Testis (tissue), 2 donors: ENCODE results near the gene MTMR3.

Experiments used
- POLR2A ChIP-seq: fragments of 450-650 bp; IDR thresholded peaks from one replicate; pipeline ENCODE4 v1.6.1; 2017; ENCODE audit warnings: antibody characterized with exemption, mild to moderate bottlenecking, moderate library complexity
- TF ChIP-seq, protein P1 (sequence below), 3 experiments: fragments of 450-650 bp in 2 of 3; fragments of 200-600 bp in 1 of 3; sonication (generic) in 1 of 3; IDR thresholded peaks; one replicate each; pipeline ENCODE4 v1.5.1; 2016 to 2019; ENCODE audit warnings: antibody characterized with exemption in 3 of 3, mild to moderate bottlenecking in 2 of 3, moderate library complexity in 1 of 3

DNA sequence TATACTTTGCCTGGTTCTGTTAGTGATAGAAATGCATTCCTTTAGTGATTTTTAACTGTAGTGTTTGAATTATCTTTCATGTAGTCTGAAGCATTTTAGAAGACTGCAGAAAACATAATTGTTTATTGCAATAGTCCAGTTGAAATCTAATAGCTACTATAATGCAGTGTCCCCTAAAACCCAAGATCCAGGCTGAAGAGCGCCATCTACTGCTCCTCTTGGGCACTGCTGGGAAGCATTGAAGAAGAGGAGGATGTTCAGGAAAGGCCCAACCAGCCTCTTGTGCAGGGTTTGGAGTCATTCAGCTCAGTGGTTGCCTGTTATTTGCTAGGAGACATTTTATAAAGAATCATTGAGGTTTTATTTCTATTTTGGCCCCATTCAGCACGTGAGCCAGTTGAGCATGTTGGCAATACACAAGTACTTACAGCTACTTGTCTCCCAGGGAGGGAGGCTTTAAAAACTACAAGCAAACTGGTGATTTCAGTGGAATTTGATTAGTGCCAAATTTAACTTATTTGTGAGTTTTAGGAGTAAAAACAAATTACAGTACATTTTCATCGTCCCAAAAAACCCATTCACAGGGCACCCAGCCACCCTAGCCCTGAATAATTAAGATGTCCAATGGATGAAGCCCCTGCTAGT is 122.4 kb downstream of the MTMR3 start:
- TF ChIP-seq, protein P1, sequence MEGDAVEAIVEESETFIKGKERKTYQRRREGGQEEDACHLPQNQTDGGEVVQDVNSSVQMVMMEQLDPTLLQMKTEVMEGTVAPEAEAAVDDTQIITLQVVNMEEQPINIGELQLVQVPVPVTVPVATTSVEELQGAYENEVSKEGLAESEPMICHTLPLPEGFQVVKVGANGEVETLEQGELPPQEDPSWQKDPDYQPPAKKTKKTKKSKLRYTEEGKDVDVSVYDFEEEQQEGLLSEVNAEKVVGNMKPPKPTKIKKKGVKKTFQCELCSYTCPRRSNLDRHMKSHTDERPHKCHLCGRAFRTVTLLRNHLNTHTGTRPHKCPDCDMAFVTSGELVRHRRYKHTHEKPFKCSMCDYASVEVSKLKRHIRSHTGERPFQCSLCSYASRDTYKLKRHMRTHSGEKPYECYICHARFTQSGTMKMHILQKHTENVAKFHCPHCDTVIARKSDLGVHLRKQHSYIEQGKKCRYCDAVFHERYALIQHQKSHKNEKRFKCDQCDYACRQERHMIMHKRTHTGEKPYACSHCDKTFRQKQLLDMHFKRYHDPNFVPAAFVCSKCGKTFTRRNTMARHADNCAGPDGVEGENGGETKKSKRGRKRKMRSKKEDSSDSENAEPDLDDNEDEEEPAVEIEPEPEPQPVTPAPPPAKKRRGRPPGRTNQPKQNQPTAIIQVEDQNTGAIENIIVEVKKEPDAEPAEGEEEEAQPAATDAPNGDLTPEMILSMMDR (IDR thresholded peaks at IDR 0.05): peak; percentile 78 to 91 (median 83)
- no peak for TF ChIP-seq POLR2A
